Natural killer cell (primary cell): Measurements from ENCODE around the gene CDADC1. TPM values are rescaled to one million over a fixed set of nuclear protein-coding genes. Genes with fewer than 3 reads are reported as not detected.
A peak's percentile ranks its signal among the peaks of the same experiment; 100 is the strongest.

Experiments used
- ATAC-seq, 3 donors: fragments of 150-1000 bp in 2 of 3; fragments of 200-7000 bp in 1 of 3; cut with Tn5 transposase; 1 replicate in 1 of 3; 2 replicates in 2 of 3; pipeline ENCODE4 v1.10.0; 2021; ENCODE audit warnings: mild to moderate bottlenecking in 2 of 3, moderate library complexity in 2 of 3
- DNase-seq, 2 donors: peaks; one replicate each; pipeline versions ENCODE4 v3.0.0 to v3.0.0-alpha.2; 2013 to 2021; ENCODE audit warnings: mixed read lengths in 1 of 2
- H3K27ac ChIP-seq: one replicate; pipeline ENCODE4 v1.5.1; 2013; ENCODE audit warnings: mild to moderate bottlenecking, low read length
- H3K27me3 ChIP-seq: one replicate; pipeline ENCODE4 v1.6.1; 2013; ENCODE audit warnings: low read length; ENCODE audit not compliant: control insufficient read depth, insufficient read depth
- H3K36me3 ChIP-seq: one replicate; pipeline ENCODE4 v1.6.1; 2013; ENCODE audit warnings: low read length; ENCODE audit not compliant: control insufficient read depth, insufficient read depth
- H3K4me1 ChIP-seq: one replicate; pipeline ENCODE4 v1.6.1; 2013; ENCODE audit warnings: low read length; ENCODE audit not compliant: control insufficient read depth, insufficient read depth
- H3K4me3 ChIP-seq: one replicate; pipeline ENCODE4 v1.5.1; 2013; ENCODE audit warnings: low read length
- H3K9me3 ChIP-seq: one replicate; pipeline ENCODE4 v1.6.1; 2013; ENCODE audit warnings: low read length; ENCODE audit not compliant: control insufficient read depth, insufficient read depth
- H3K27ac Mint-ChIP-seq, 2 donors: one replicate each; pipeline ENCODE4 v1.8.0; 2022; ENCODE audit warnings: mild to moderate bottlenecking in 2 of 2, mixed read lengths in 2 of 2, moderate library complexity in 1 of 2
- H3K27me3 Mint-ChIP-seq, 2 donors: one replicate each; pipeline ENCODE4 v1.8.0; 2022; ENCODE audit warnings: low read depth in 2 of 2, mixed read lengths in 2 of 2
- H3K36me3 Mint-ChIP-seq: one replicate; pipeline ENCODE4 v1.8.0; 2022; ENCODE audit warnings: mixed read lengths
- H3K4me1 Mint-ChIP-seq, 2 donors: one replicate each; pipeline ENCODE4 v1.8.0; 2022; ENCODE audit warnings: mixed read lengths in 2 of 2
- H3K4me3 Mint-ChIP-seq: one replicate; pipeline ENCODE4 v1.8.0; 2022; ENCODE audit warnings: mild to moderate bottlenecking, moderate library complexity, mixed read lengths
- H3K9me3 Mint-ChIP-seq, 2 donors: one replicate each; pipeline ENCODE4 v1.8.0; 2022; ENCODE audit warnings: mixed read lengths in 2 of 2
- WGBS: methylation state at CpG from one replicate; pipeline ENCODE4 v1.1.7; 2013; ENCODE audit warnings: missing lambda C conversion rate; ENCODE audit not compliant: insufficient coverage; 5-methylcytosine and 5-hydroxymethylcytosine counted together
- intact Hi-C: fragments of 100-400 bp; cut with micrococcal nuclease; formaldehyde crosslinking; loops from one replicate; pipeline ENCODE4 v1.14.2; 2022
- total RNA-seq, 4 donors: library from RNA; stranded (reverse); fragments of 120-200 nt in 1 of 4; gene quantifications; one replicate each; pipeline versions ENCODE4 v1.2.3 to v1.2.4, GENCODE V29; 2013 to 2022
- TF ChIP-seq, protein P1 (sequence below): fragments of 200-600 bp; IDR thresholded peaks from one replicate; pipeline ENCODE4 v1.8.0; 2022; ENCODE audit warnings: antibody characterized with exemption

Gene CDADC1
- total RNA-seq, 3 donors from 2014 or later (not counting 1 experiment from before 2014, with no cell fraction given): 32.0 to 39.4 (median 33.6) TPM

DNA sequence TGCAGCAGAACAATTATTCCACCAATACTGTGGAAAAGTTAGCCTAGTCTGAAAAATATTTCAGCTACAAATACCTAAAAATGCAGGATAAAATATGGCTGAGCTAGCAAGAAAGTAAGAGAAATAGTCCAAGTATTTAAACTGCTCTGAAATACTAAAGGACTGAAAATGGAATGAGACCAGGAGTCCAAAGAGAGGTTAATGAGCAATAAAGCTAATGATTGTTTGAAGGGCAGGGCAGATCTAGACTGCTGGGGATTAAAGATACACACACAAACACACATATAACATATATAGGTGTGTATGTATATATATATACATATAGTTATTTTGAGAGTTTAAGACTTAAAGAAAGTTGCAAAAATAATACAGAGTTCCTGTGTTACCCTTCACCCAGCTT lies 2.6 kb upstream of the CDADC1 start:
- no peak for ATAC-seq
- H3K4me3 Mint-ChIP-seq: no peak overlapping the region
- H3K9me3 Mint-ChIP-seq: no peaks in the 10 kb centered on the region

DNA sequence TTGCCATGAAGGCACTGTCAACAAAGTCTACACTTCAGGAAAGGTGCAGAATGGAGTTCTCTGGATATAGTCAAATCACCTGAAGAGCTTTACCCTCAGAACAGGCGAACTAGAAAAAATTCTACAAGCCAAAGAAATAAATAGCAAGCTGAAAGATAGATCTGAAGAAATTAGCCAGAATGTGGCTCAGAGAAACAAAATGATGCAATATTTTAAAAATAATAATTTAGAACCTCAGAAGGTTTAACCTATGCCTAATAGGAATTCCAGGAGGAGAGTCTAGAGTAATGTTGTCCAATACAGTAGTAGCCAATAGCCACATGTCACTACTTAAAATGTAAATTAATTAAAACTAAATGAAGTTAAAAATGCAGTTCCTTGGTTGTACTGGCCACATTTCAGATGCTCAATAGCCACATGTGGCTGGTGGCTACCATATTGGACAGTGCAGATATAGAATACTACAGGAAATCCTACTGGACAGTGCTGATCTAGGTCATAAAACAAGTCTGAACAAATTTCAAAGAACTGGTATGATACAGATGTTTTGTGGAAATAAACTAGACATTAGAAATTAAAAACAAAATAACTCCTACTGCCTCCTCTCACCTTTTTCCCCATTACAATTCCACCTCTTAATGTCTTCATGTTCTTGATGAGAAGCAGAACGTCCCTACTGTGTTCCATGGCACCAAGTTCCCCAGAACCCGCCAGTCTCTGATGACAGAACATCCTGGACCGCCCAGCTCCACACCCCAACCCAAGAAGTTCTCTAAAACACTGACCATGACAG lies 679 bp upstream of the CDADC1 start:
- ATAC-seq (peak; percentile 42 to 69 (median 48)), DNase-seq (no peak)

More for the DNA sequence above, 2.6 kb upstream of the CDADC1 start:
- H3K27me3 ChIP-seq: no peaks in the 10 kb centered on the region
- TF ChIP-seq, protein P1, sequence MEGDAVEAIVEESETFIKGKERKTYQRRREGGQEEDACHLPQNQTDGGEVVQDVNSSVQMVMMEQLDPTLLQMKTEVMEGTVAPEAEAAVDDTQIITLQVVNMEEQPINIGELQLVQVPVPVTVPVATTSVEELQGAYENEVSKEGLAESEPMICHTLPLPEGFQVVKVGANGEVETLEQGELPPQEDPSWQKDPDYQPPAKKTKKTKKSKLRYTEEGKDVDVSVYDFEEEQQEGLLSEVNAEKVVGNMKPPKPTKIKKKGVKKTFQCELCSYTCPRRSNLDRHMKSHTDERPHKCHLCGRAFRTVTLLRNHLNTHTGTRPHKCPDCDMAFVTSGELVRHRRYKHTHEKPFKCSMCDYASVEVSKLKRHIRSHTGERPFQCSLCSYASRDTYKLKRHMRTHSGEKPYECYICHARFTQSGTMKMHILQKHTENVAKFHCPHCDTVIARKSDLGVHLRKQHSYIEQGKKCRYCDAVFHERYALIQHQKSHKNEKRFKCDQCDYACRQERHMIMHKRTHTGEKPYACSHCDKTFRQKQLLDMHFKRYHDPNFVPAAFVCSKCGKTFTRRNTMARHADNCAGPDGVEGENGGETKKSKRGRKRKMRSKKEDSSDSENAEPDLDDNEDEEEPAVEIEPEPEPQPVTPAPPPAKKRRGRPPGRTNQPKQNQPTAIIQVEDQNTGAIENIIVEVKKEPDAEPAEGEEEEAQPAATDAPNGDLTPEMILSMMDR: no peak
- Mint-ChIP-seq H3K27ac (no peak overlapping the region), H3K4me1 (peaks cover 21 to 23% of the 10 kb centered on the region in 2 donors), H3K27me3 (peaks cover 0 to 5% of the 10 kb centered on the region in 2 donors), H3K36me3 (no peaks in the 10 kb centered on the region)
- no peaks in the 10 kb centered on the region for H3K9me3 ChIP-seq
- no peak overlapping the region for H3K27ac ChIP-seq
- H3K4me1 ChIP-seq: peaks cover 13% of the 10 kb centered on the region
- intact Hi-C loops: no loop called here
- DNase-seq: no peak
- no peaks in the 10 kb centered on the region for H3K36me3 ChIP-seq
- no peak overlapping the region for H3K4me3 ChIP-seq

DNA sequence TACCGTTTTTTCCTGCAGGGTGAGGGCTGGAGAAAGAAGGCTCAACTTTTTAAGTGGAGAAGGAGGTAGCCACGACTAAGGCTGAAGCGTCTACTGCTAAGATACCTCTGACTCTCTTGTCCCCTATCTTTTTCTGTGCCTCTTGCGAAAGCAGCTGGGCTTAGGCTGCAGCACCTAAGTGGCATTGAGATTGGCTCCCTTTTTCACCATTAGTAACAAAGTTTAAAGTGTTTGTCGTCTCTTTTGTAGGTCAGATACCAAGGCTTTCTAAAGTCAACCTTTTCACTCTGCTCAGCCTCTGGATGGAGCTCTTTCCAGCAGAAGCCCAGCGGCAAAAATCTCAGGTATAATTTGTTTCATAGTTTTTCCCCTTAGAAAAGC lies 887 bp downstream of the CDADC1 start:
- H3K9me3 Mint-ChIP-seq: no peaks in the 10 kb centered on the region
- Histone ChIP-seq H3K9me3 (no peaks in the 10 kb centered on the region), H3K4me1 (peaks cover 13% of the 10 kb centered on the region), H3K4me3 (peak overlapping the region; percentile 68), H3K36me3 (no peaks in the 10 kb centered on the region), H3K27me3 (no peaks in the 10 kb centered on the region), H3K27ac (peak overlapping the region; percentile 76)
- DNase-seq: no peak
- peaks cover 0 to 3% of the 10 kb centered on the region in 2 donors for H3K27me3 Mint-ChIP-seq
- 2% methylated on average over 6 of the region's 6 CpGs for WGBS
- peak overlapping the region; percentile 97 to 99 for H3K27ac Mint-ChIP-seq
- H3K4me1 Mint-ChIP-seq: peaks cover 26 to 32% of the 10 kb centered on the region in 2 donors
- intact Hi-C loops: no loop called here
- peak overlapping the region; percentile 99 for H3K4me3 Mint-ChIP-seq
- no peak for ATAC-seq
- TF ChIP-seq, protein P1: no peak
- no peaks in the 10 kb centered on the region for H3K36me3 Mint-ChIP-seq

More for the DNA sequence above, 679 bp upstream of the CDADC1 start:
- TF ChIP-seq, protein P1: no peak
- Histone ChIP-seq H3K4me1 (peaks cover 13% of the 10 kb centered on the region), H3K36me3 (no peaks in the 10 kb centered on the region), H3K9me3 (no peaks in the 10 kb centered on the region), H3K27ac (peak overlapping the region; percentile 76), H3K27me3 (no peaks in the 10 kb centered on the region), H3K4me3 (peak overlapping the region; percentile 68)
- Mint-ChIP-seq H3K27ac (peak overlapping the region; percentile 97 to 99), H3K4me3 (peak overlapping the region; percentile 99), H3K4me1 (peaks cover 21 to 28% of the 10 kb centered on the region in 2 donors), H3K27me3 (peaks cover 0 to 5% of the 10 kb centered on the region in 2 donors), H3K9me3 (no peaks in the 10 kb centered on the region), H3K36me3 (no peaks in the 10 kb centered on the region)
- WGBS: 0% methylated on average over 3 of the region's 4 CpGs
- intact Hi-C loops: loop anchor here (1.0 to 2.0 kb wide), 2 partner anchors 11 to 196 kb away; no protein-coding TSS in a partner anchor
